ENCODE data around the gene REEP1. TPM values are rescaled to one million over a fixed set of nuclear protein-coding genes. Genes with fewer than 3 reads are reported as not detected.

Gene REEP1
- total RNA-seq, 1 experiment from 2014 or later, result 3.6 TPM

DNA sequence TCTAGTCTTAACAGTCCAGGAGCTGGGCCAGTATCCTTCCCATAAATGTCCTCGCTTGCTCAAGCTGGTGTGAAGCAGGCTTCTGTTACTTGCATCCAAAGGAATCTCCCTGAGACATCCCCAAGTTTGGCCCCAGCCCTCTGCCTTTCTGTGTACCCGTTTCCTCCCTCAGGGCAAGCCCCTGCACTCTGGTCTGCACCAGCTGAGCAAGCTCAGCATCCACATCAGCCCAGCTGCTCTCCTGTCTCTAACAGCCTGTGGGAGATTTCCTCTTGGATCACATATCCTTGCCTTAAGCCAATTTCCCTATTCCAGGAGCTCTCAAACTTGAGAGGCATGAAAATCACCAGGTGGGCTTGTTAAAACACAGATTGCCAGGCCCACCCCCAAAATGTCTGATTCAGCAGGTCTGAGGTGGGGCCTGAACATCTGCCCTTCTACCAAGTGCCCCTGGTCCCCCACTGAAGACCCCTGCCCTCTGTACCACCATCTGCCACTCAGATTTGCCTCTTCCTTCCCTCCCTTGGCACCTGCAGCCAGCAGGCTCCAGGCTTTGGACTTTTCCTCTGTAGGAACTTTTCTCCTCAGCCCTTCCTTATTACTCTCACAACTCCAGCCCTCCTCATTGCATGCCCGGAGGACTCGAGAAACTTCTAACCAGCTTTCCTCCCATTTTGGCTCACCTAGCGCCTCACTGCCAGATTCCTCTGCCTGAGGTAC is 32.1 kb downstream of the REEP1 start:
- H3K27ac ChIP-seq (ENCODE audit: low read depth, low read length, poor library complexity, severe bottlenecking), result no peak overlapping the region
- no peak for DNase-seq (ENCODE audit: low spot score)
- no peak overlapping the region for H3K4me3 ChIP-seq (ENCODE audit: low read depth, low read length, poor library complexity, severe bottlenecking)
- ChIA-PET POLR2A (ENCODE audit: low non-redundant PET) (no interaction called here), CTCF (no interaction called here)
- peaks cover 14% of the 10 kb centered on the region for H3K4me1 ChIP-seq (ENCODE audit: insufficient read depth, low read length, poor library complexity, severe bottlenecking)
- H3K9me3 ChIP-seq (ENCODE audit: low read depth, low read length, poor library complexity, severe bottlenecking), result no peaks in the 10 kb centered on the region
- intact Hi-C loops (cut with micrococcal nuclease; ENCODE audit: unreplicated experiment), result no loop called here
- TF ChIP-seq EZH2 (IDR thresholded peaks at IDR 0.05; ENCODE audit: borderline replicate concordance, low read depth, low read length, poor library complexity, severe bottlenecking), result no peak
- TF ChIP-seq CTCF (conservative IDR thresholded peaks at IDR 0.05; ENCODE audit: low read depth, low read length), result no peak
- BruUV-seq (replicated peaks), result no TSS peak
- H3K27me3 ChIP-seq (replicated peaks; ENCODE audit: insufficient read depth, low read depth, low read length, poor library complexity), result no peaks in the 10 kb centered on the region
- no peaks in the 10 kb centered on the region for H3K36me3 ChIP-seq (ENCODE audit: insufficient read depth, low read length, poor library complexity, severe bottlenecking)

DNA sequence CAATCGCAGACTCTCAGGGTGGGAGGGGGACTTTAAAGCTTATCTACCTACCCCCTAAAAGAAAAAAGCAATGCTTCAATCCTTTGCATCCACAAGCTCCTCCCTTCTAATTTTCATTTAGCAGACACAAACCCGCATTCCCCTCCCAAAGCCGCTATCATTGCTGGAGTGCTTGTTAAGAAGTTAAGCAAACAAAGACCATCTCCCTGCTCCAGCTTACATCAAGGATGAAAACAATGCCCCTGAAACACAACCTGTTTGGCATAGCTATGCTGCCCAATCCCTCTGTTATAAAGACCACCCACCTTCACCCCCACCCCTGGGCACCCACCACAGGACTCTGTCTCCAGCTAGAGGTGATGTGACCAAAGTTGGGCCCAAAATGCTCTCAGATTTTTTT is 33.0 kb downstream of the REEP1 start:
- ChIA-PET CTCF (no interaction called here), POLR2A (ENCODE audit: low non-redundant PET) (no interaction called here)
- DNase-seq (ENCODE audit: low spot score), result no peak
- BruUV-seq (replicated peaks), result no TSS peak
- Histone ChIP-seq H3K9me3 (ENCODE audit: low read depth, low read length, poor library complexity, severe bottlenecking) (no peaks in the 10 kb centered on the region), H3K36me3 (ENCODE audit: insufficient read depth, low read length, poor library complexity, severe bottlenecking) (no peaks in the 10 kb centered on the region), H3K4me1 (ENCODE audit: insufficient read depth, low read length, poor library complexity, severe bottlenecking) (peaks cover 14% of the 10 kb centered on the region), H3K27ac (ENCODE audit: low read depth, low read length, poor library complexity, severe bottlenecking) (no peak overlapping the region), H3K4me3 (ENCODE audit: low read depth, low read length, poor library complexity, severe bottlenecking) (no peak overlapping the region), H3K27me3 (replicated peaks; ENCODE audit: insufficient read depth, low read depth, low read length, poor library complexity) (no peaks in the 10 kb centered on the region)
- intact Hi-C loops (cut with micrococcal nuclease; ENCODE audit: unreplicated experiment), result no loop called here
- no peak for TF ChIP-seq CTCF (conservative IDR thresholded peaks at IDR 0.05; ENCODE audit: low read depth, low read length)
- no peak for TF ChIP-seq EZH2 (IDR thresholded peaks at IDR 0.05; ENCODE audit: borderline replicate concordance, low read depth, low read length, poor library complexity, severe bottlenecking)

- no peak overlapping the region for H3K27ac ChIP-seq (ENCODE audit: low read depth, low read length, poor library complexity, severe bottlenecking)
- CTCF ChIA-PET, result interaction anchor here (0.6 kb wide), 1 partner anchor 475 kb away, joined by 5 read pairs; no protein-coding TSS in a partner anchor
These were observed 35.1 kb downstream of the REEP1 start for GRCh38 chr2:86302320-86302719.

More at GRCh38 chr2:86302320-86302719, 35.1 kb downstream of the REEP1 start:
- intact Hi-C loops (cut with micrococcal nuclease; ENCODE audit: unreplicated experiment), result no loop called here
- H3K36me3 ChIP-seq (ENCODE audit: insufficient read depth, low read length, poor library complexity, severe bottlenecking), result no peaks in the 10 kb centered on the region
- H3K27me3 ChIP-seq (replicated peaks; ENCODE audit: insufficient read depth, low read depth, low read length, poor library complexity), result no peaks in the 10 kb centered on the region
- H3K4me1 ChIP-seq (ENCODE audit: insufficient read depth, low read length, poor library complexity, severe bottlenecking), result peaks cover 14% of the 10 kb centered on the region
- no peaks in the 10 kb centered on the region for H3K9me3 ChIP-seq (ENCODE audit: low read depth, low read length, poor library complexity, severe bottlenecking)
- TF ChIP-seq EZH2 (IDR thresholded peaks at IDR 0.05; ENCODE audit: borderline replicate concordance, low read depth, low read length, poor library complexity, severe bottlenecking) (no peak), CTCF (conservative IDR thresholded peaks at IDR 0.05; ENCODE audit: low read depth, low read length) (no peak)
- peak; percentile 61 for DNase-seq (ENCODE audit: low spot score)
- no TSS peak for BruUV-seq (replicated peaks)
- POLR2A ChIA-PET (ENCODE audit: low non-redundant PET), result interaction anchor here (0.6 kb wide), 1 partner anchor 238 kb away, joined by 3 read pairs; no protein-coding TSS in a partner anchor
- no peak overlapping the region for H3K4me3 ChIP-seq (ENCODE audit: low read depth, low read length, poor library complexity, severe bottlenecking)
